HG02798 (cell line): ENCODE results near the gene C1orf122.

ENCODE experiments used
- ATAC-seq: cut with Tn5 transposase; IDR thresholded peaks from one replicate; pipeline ENCODE4 v1.9.1; 2021; ENCODE audit warnings: mild to moderate bottlenecking; ENCODE audit not compliant: unreplicated experiment, poor library complexity

Gene C1orf122

GRCh38 chr1:37840711-37841110 is 33.1 kb downstream of the C1orf122 start:
- ATAC-seq, result no peak

- ATAC-seq, result no peak
Observed at GRCh38 chr1:37841652-37842051, 34.1 kb downstream of the C1orf122 start.

- no peak for ATAC-seq
Observed at GRCh38 chr1:37844536-37844935, 36.9 kb downstream of the C1orf122 start.

- no peak for ATAC-seq
Observed at GRCh38 chr1:37845049-37845646, 37.6 kb downstream of the C1orf122 start.

GRCh38 chr1:37845786-37846185 is 38.2 kb downstream of the C1orf122 start:
- ATAC-seq, result no peak

- no peak for ATAC-seq
Observed at GRCh38 chr1:37846647-37847339, 39.2 kb downstream of the C1orf122 start.

GRCh38 chr1:37849480-37849879 is 41.9 kb downstream of the C1orf122 start:
- no peak for ATAC-seq

GRCh38 chr1:37850352-37850955 is 42.9 kb downstream of the C1orf122 start:
- no peak for ATAC-seq

- no peak for ATAC-seq
Observed at GRCh38 chr1:37851262-37851661, 43.7 kb downstream of the C1orf122 start.

GRCh38 chr1:37851782-37852210 is 44.2 kb downstream of the C1orf122 start:
- no peak for ATAC-seq

GRCh38 chr1:37853157-37853556 is 45.6 kb downstream of the C1orf122 start:
- ATAC-seq, result no peak

- no peak for ATAC-seq
Observed at GRCh38 chr1:37854406-37854805, 46.8 kb downstream of the C1orf122 start.
